ENCODE results near the gene ASPHD1. TPM values are rescaled to one million over a fixed set of nuclear protein-coding genes. Genes with fewer than 3 reads are reported as not detected.
"Not testable (repeated sequence)": the region's sequence is repeated elsewhere in the genome, so short reads cannot be mapped to it uniquely, and the experiment has no call there.

The ASPHD1 gene
- total RNA-seq, 4 donors from 2014 or later: 0.40 to 1.2 (median 1.1) TPM; not detected in 1

DNA sequence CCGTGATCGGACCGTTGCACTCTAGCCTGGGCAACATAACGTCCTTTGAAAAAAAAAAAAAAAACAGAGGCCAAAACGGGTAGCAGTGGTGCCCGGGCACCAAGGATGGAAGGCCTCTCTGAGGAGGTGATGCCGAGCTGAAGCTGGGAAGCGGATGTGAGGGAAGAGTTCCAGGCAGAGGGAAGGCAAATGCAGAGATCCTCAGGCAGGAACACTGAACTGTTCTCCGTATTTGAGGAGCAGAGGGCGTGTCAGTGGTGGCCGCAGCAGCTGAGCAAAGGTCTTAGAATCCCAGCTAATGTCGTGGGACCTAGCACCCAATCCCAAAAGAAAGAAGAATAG is 26.4 kb downstream of the ASPHD1 start:
- TF ChIP-seq POLR2AphosphoS5 (IDR thresholded peaks at IDR 0.05): no peak
- TF ChIP-seq, protein P1, sequence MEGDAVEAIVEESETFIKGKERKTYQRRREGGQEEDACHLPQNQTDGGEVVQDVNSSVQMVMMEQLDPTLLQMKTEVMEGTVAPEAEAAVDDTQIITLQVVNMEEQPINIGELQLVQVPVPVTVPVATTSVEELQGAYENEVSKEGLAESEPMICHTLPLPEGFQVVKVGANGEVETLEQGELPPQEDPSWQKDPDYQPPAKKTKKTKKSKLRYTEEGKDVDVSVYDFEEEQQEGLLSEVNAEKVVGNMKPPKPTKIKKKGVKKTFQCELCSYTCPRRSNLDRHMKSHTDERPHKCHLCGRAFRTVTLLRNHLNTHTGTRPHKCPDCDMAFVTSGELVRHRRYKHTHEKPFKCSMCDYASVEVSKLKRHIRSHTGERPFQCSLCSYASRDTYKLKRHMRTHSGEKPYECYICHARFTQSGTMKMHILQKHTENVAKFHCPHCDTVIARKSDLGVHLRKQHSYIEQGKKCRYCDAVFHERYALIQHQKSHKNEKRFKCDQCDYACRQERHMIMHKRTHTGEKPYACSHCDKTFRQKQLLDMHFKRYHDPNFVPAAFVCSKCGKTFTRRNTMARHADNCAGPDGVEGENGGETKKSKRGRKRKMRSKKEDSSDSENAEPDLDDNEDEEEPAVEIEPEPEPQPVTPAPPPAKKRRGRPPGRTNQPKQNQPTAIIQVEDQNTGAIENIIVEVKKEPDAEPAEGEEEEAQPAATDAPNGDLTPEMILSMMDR (IDR thresholded peaks at IDR 0.05): no peak
- TF ChIP-seq EP300 (IDR thresholded peaks at IDR 0.05; ENCODE audit: low read depth): no peak
- TF ChIP-seq POLR2A (IDR thresholded peaks at IDR 0.05): no peak
- Histone ChIP-seq H3K4me1 (peaks cover 14 to 23% (median 21%) of the 10 kb centered on the region in 4 donors), H3K9me3 (no peaks in the 10 kb centered on the region), H3K4me3 (peak overlapping the region; percentile 92 to 100 (median 93)), H3K27ac (peak overlapping the region; percentile 87 to 96 (median 92)), H3K36me3 (peaks cover 0 to 12% (median 3%) of the 10 kb centered on the region in 4 donors), H3K27me3 (no peaks in the 10 kb centered on the region)
- DNase-seq: peak; percentile 47
- in situ Hi-C loops (cut with MboI; ENCODE audit: low pct_ligation_motif_present in 1 of 4, low pct_unique_long_range_greater_than_20kb in 1 of 4, low sequenced_read_pairs in 3 of 4) (no loop called here), intact Hi-C loops (cut with DNase I; ENCODE audit: low total_unique reads) (no loop called here)
- 3 to 4% methylated on average over 5 to 12 of the region's 12 CpGs for WGBS, 2 donors (ENCODE audit: low coverage in 1 of 2)

DNA sequence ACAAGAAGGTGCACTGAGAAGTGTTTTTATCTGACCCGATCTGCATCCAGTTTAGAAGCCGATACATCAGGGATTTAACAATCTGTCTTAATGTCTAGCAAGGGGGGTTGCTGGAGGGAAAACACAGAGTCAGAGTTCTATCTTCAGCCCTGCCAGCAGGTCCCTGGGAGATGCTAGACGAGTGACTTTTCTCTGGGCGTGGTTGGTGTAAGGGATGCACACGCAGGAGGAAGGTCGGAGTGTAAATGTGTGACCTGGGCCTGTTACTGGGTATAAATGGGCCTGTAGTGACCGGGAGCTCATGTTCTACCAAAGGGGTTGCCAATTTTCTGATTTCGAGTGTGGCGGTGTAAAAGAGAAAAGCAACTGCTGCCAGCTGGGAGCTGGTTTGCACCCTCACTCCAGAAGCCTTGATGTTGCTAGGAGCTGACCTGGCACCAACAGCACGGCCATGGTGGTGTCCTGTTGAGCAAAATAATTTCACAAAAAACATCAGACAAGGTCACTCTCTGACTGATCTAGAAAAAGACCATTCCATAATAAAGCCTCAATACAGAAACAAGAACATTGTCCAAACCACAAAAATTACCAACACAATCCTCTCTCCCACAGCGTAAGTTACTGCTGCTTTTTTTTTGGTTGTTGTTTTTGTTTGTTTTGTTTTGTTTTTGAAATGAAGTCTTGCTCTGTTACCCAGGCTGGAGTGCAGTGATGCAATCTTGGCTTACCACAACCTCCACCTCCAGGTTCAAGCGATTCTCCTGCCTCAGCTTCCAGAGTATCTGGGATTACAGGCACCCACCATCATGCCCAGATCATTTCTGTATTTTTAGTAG is 27.0 kb downstream of the ASPHD1 start:
- H3K4me1 ChIP-seq: peaks cover 14 to 23% (median 21%) of the 10 kb centered on the region in 4 donors
- intact Hi-C loops (cut with DNase I; ENCODE audit: low total_unique reads) (no loop called here), in situ Hi-C loops (cut with MboI; ENCODE audit: low pct_ligation_motif_present in 1 of 4, low pct_unique_long_range_greater_than_20kb in 1 of 4, low sequenced_read_pairs in 3 of 4) (no loop called here)
- DNase-seq: no peak
- H3K27ac ChIP-seq: peak overlapping the region; percentile 87 to 96 (median 92)
- H3K4me3 ChIP-seq: peak overlapping the region in 3 of 4 donors; percentile 92 to 100 (median 93)
- 50 to 51% methylated on average over 5 to 12 of the region's 12 CpGs for WGBS, 2 donors (ENCODE audit: low coverage in 1 of 2)
- no peaks in the 10 kb centered on the region for H3K9me3 ChIP-seq
- H3K27me3 ChIP-seq: no peaks in the 10 kb centered on the region
- TF ChIP-seq POLR2A (IDR thresholded peaks at IDR 0.05) (no peak), POLR2AphosphoS5 (IDR thresholded peaks at IDR 0.05) (no peak), EP300 (IDR thresholded peaks at IDR 0.05; ENCODE audit: low read depth) (no peak)
- TF ChIP-seq, protein P1 (IDR thresholded peaks at IDR 0.05): no peak
- peaks cover 0 to 8% (median 2%) of the 10 kb centered on the region in 4 donors for H3K36me3 ChIP-seq

DNA sequence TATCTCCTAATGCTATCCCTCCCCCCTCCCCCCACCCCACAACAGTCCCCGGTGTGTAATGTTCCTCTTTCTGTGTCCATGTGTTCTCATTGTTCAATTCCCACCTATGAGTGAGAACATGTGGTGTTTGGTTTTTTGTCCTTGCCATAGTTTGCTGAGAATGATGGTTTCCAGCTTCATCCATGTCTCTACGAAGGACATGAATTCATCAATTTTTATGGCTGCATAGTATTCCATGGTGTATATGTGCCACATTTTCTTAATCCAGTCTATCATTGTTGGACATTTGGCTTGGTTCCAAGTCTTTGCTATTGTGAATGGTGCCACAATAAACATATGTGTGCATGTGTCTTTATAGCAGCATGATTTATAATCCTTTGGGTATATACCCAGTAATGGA is 31.5 kb downstream of the ASPHD1 start:
- intact Hi-C loops (cut with DNase I; ENCODE audit: low total_unique reads); in situ Hi-C loops (cut with MboI; ENCODE audit: low pct_ligation_motif_present in 1 of 4, low pct_unique_long_range_greater_than_20kb in 1 of 4, low sequenced_read_pairs in 3 of 4); H3K9me3 ChIP-seq; H3K27ac ChIP-seq; H3K27me3 ChIP-seq; DNase-seq; H3K4me3 ChIP-seq; H3K36me3 ChIP-seq: not testable (repeated sequence)
- WGBS, 2 donors (ENCODE audit: low coverage in 1 of 2): 86 to 98% methylated on average over 1 to 2 of the region's 2 CpGs
- peaks cover 6 to 16% (median 8%) of the 10 kb centered on the region in 4 donors for H3K4me1 ChIP-seq

DNA sequence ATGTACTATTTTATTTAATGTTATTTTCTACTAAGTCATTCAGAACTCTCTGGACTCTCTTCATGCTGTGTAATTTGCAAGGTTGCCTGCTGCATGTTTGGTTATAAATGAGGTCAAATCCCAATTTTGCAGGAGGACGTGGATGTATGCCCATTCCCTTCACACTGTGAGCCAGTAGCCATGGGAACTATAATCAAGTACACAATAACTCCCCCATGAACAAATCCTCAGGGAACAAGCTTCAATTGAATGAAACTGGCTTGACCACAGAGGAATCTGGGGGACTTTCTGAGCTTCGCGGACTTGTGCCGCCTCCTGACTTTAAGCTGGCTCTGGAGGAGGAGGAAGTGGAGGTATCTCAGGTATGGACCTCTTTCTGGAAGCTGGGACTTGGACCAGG is 40.4 kb downstream of the ASPHD1 start:
- in situ Hi-C loops (cut with MboI; ENCODE audit: low pct_ligation_motif_present in 1 of 4, low pct_unique_long_range_greater_than_20kb in 1 of 4, low sequenced_read_pairs in 3 of 4): no loop called here
- no peaks in the 10 kb centered on the region for H3K27me3 ChIP-seq
- peaks cover 0 to 19% (median 9%) of the 10 kb centered on the region in 4 donors for H3K4me1 ChIP-seq
- no peak overlapping the region for H3K4me3 ChIP-seq
- no peak overlapping the region for H3K27ac ChIP-seq
- H3K36me3 ChIP-seq: no peaks in the 10 kb centered on the region
- no peak for DNase-seq
- WGBS, 2 donors (ENCODE audit: low coverage in 1 of 2): 57 to 81% methylated on average over 1 to 4 of the region's 4 CpGs
- TF ChIP-seq EP300 (IDR thresholded peaks at IDR 0.05; ENCODE audit: low read depth) (no peak), POLR2A (IDR thresholded peaks at IDR 0.05) (no peak), POLR2AphosphoS5 (IDR thresholded peaks at IDR 0.05) (no peak)
- TF ChIP-seq, protein P1 (IDR thresholded peaks at IDR 0.05): no peak
- H3K9me3 ChIP-seq: no peaks in the 10 kb centered on the region
- intact Hi-C loops (cut with DNase I; ENCODE audit: low total_unique reads): no loop called here

All from transverse colon (tissue), 4 donors.